IMR-90 (cell line): ENCODE data around the gene PRKCH. TPM values are rescaled to one million over a fixed set of nuclear protein-coding genes. Genes with fewer than 3 reads are reported as not detected.
A peak's percentile ranks its signal among the peaks of the same experiment; 100 is the strongest.

Experiments used
- ATAC-seq: fragments of 200-7000 bp; cut with Tn5 transposase; 2 replicates; pipeline ENCODE4 v1.9.1; 2020; ENCODE audit warnings: low read depth, mild to moderate bottlenecking, moderate library complexity
- BruUV-seq: library from RNA; stranded (reverse); fragments of 400-500 nt; replicated peaks from 2 replicates; lab custom pipeline; 2021; lab: Mats Ljungman, UMichigan
- CTCF ChIA-PET: fragments of 300-600 bp; formaldehyde crosslinking; extraction: SDS; loops from one replicate; lab custom pipeline; 2021; ENCODE audit warnings: antibody characterized with exemption; lab: Yijun Ruan, JAX
- POLR2A ChIA-PET: fragments of 300-600 bp; sonication (Branson Sonifier 250); formaldehyde crosslinking; loops from one replicate; lab custom pipeline; 2022; ENCODE audit warnings: antibody characterized with exemption; ENCODE audit not compliant: unreplicated experiment; lab: Charles Lee
- DNase-seq: peaks from one replicate; pipeline ENCODE4 v3.0.0; 2013
- H2AFZ ChIP-seq: replicated peaks from 2 replicates; pipeline ENCODE3; 2013; ENCODE audit warnings: low read length, mild to moderate bottlenecking; ENCODE audit not compliant: poor library complexity
- H2AK5ac ChIP-seq: 2 replicates; pipeline ENCODE4 v1.6.1; 2013; ENCODE audit warnings: low read depth, low read length, inconsistent platforms
- H2AK9ac ChIP-seq: replicated peaks from 2 replicates; pipeline ENCODE3; 2013; ENCODE audit warnings: mild to moderate bottlenecking, low read depth, low read length, moderate library complexity; ENCODE audit not compliant: poor library complexity
- H2BK120ac ChIP-seq: 2 replicates; pipeline ENCODE4 v1.6.1; 2013; ENCODE audit warnings: low read depth, low read length, inconsistent platforms
- H2BK15ac ChIP-seq: 3 replicates; pipeline ENCODE4 v1.6.1; 2013; ENCODE audit warnings: low read depth, low read length, inconsistent platforms
- H2BK20ac ChIP-seq: 2 replicates; pipeline ENCODE4 v1.6.1; 2013; ENCODE audit warnings: low read depth, mild to moderate bottlenecking, inconsistent platforms, low read length, moderate library complexity
- H2BK5ac ChIP-seq: 2 replicates; pipeline ENCODE4 v1.6.1; 2013; ENCODE audit warnings: mild to moderate bottlenecking, low read depth, low read length, inconsistent platforms; ENCODE audit not compliant: poor library complexity, severe bottlenecking
- H3K14ac ChIP-seq: replicated peaks from 2 replicates; pipeline ENCODE4 v1.6.1; 2013; ENCODE audit warnings: low read depth, low read length, inconsistent platforms
- H3K18ac ChIP-seq: 2 replicates; pipeline ENCODE4 v1.6.1; 2013; ENCODE audit warnings: low read depth, low read length, control low read depth
- H3K23ac ChIP-seq: 2 replicates; pipeline ENCODE4 v1.6.1; 2013; ENCODE audit warnings: low read depth, low read length, inconsistent platforms
- H3K27ac ChIP-seq: 2 replicates; pipeline ENCODE4 v1.5.1; 2013; ENCODE audit warnings: mild to moderate bottlenecking, control low read depth, low read length; ENCODE audit not compliant: insufficient read depth
- H3K27me3 ChIP-seq: 2 replicates; pipeline ENCODE4 v1.6.1; 2013; ENCODE audit warnings: low read length; ENCODE audit not compliant: control insufficient read depth, insufficient read depth
- H3K36me3 ChIP-seq: 2 replicates; pipeline ENCODE4 v1.6.1; 2013; ENCODE audit warnings: low read length, mixed read lengths; ENCODE audit not compliant: control insufficient read depth, insufficient read depth
- H3K4ac ChIP-seq: 2 replicates; pipeline ENCODE4 v1.6.1; 2013; ENCODE audit warnings: low read depth, low read length, inconsistent platforms
- H3K4me1 ChIP-seq: 2 replicates; pipeline ENCODE4 v1.6.1; 2013; ENCODE audit warnings: low read length, mixed read lengths; ENCODE audit not compliant: control insufficient read depth, insufficient read depth
- H3K4me2 ChIP-seq: 2 replicates; pipeline ENCODE4 v1.6.1; 2013; ENCODE audit warnings: low read depth, mild to moderate bottlenecking, control low read depth, low read length, moderate library complexity
- H3K4me3 ChIP-seq: 2 replicates; pipeline ENCODE4 v1.5.1; 2013; ENCODE audit warnings: low read depth, mild to moderate bottlenecking, control low read depth, low read length, moderate library complexity; ENCODE audit not compliant: insufficient read depth
- H3K56ac ChIP-seq: 2 replicates; pipeline ENCODE4 v1.6.1; 2013; ENCODE audit warnings: low read length, inconsistent platforms; ENCODE audit not compliant: insufficient read depth; ENCODE audit errors: extremely low read depth
- H3K79me1 ChIP-seq, 2 experiments: 2 replicates each; pipeline ENCODE4 v1.6.1; 2013; ENCODE audit warnings: low read length in 2 of 2, inconsistent platforms in 1 of 2, low read depth in 1 of 2
- H3K9ac ChIP-seq: 2 replicates; pipeline ENCODE4 v1.6.1; 2013; ENCODE audit warnings: low read depth, low read length, control low read depth
- H3K9me1 ChIP-seq: 2 replicates; pipeline ENCODE4 v1.6.1; 2013; ENCODE audit warnings: low read length, inconsistent platforms; ENCODE audit not compliant: insufficient read depth
- H3K9me3 ChIP-seq: 2 replicates; pipeline ENCODE4 v1.6.1; 2013; ENCODE audit warnings: low read length; ENCODE audit not compliant: control insufficient read depth, insufficient read depth
- H4K20me1 ChIP-seq: 2 replicates; pipeline ENCODE4 v1.6.1; 2013; ENCODE audit warnings: low read length, inconsistent platforms; ENCODE audit not compliant: insufficient read depth
- H4K5ac ChIP-seq: 2 replicates; pipeline ENCODE4 v1.6.1; 2013; ENCODE audit warnings: mild to moderate bottlenecking, low read depth, low read length, control low read depth
- H4K8ac ChIP-seq, 2 experiments: 2 replicates each; pipeline ENCODE4 v1.6.1; 2013; ENCODE audit warnings: low read depth in 2 of 2, low read length in 2 of 2, control low read depth in 1 of 2, inconsistent platforms in 1 of 2
- H4K91ac ChIP-seq: 2 replicates; pipeline ENCODE4 v1.6.1; 2013; ENCODE audit warnings: low read depth, low read length, inconsistent platforms; ENCODE audit not compliant: insufficient read depth
- BHLHE40 ChIP-seq: fragments of 150-350 bp; IDR thresholded peaks from 2 replicates; pipeline ENCODE4 v1.6.1; 2016; ENCODE audit warnings: mild to moderate bottlenecking, low read depth, low read length
- CEBPB ChIP-seq: IDR thresholded peaks from 2 replicates; pipeline ENCODE4 v1.6.1; 2012; ENCODE audit warnings: low read depth, low read length, improper control_type of control experiment
- CHD1 ChIP-seq: IDR thresholded peaks from 2 replicates; pipeline ENCODE4 v1.6.1; 2012; ENCODE audit warnings: low read depth, low read length, improper control_type of control experiment
- CTCF ChIP-seq: conservative IDR thresholded peaks from 2 replicates; pipeline ENCODE4 v1.5.1; 2012; ENCODE audit warnings: mild to moderate bottlenecking, low read depth, low read length, improper control_type of control experiment
- FOS ChIP-seq: fragments of 150-350 bp; IDR thresholded peaks from 2 replicates; pipeline ENCODE4 v1.6.1; 2016; ENCODE audit warnings: low read depth, low read length
- MAFK ChIP-seq: IDR thresholded peaks from 2 replicates; pipeline ENCODE4 v1.6.1; 2012; ENCODE audit warnings: low read depth, low read length, improper control_type of control experiment
- MAZ ChIP-seq: IDR thresholded peaks from 2 replicates; pipeline ENCODE4 v1.6.1; 2012; ENCODE audit warnings: low read depth, mild to moderate bottlenecking, low read length, improper control_type of control experiment, moderate library complexity, borderline replicate concordance
- MXI1 ChIP-seq: IDR thresholded peaks from 2 replicates; pipeline ENCODE4 v1.6.1; 2012; ENCODE audit warnings: low read depth, mild to moderate bottlenecking, low read length, moderate library complexity, borderline replicate concordance
- NFE2L2 ChIP-seq: fragments of 150-350 bp; IDR thresholded peaks from 2 replicates; pipeline ENCODE4 v1.6.1; 2016; ENCODE audit warnings: low read depth, mild to moderate bottlenecking, low read length
- POLR2A ChIP-seq: IDR thresholded peaks from 2 replicates; pipeline ENCODE4 v1.6.1; 2012; ENCODE audit warnings: mild to moderate bottlenecking, low read depth, low read length
- RAD21 ChIP-seq: IDR thresholded peaks from 2 replicates; pipeline ENCODE4 v1.6.1; 2012; ENCODE audit warnings: low read length, improper control_type of control experiment
- RCOR1 ChIP-seq: IDR thresholded peaks from 2 replicates; pipeline ENCODE4 v1.6.1; 2012; ENCODE audit warnings: mild to moderate bottlenecking, low read length, improper control_type of control experiment; ENCODE audit not compliant: insufficient replicate concordance
- RFX5 ChIP-seq: IDR thresholded peaks from 2 replicates; pipeline ENCODE4 v1.8.0; 2012; ENCODE audit warnings: low read depth, mild to moderate bottlenecking, low read length, moderate library complexity
- SMC3 ChIP-seq: fragments of 150-350 bp; IDR thresholded peaks from 2 replicates; pipeline ENCODE4 v1.6.1; 2016; ENCODE audit warnings: low read depth, mild to moderate bottlenecking, antibody characterized with exemption, low read length, moderate library complexity
- USF2 ChIP-seq: fragments of 150-350 bp; IDR thresholded peaks from 2 replicates; pipeline ENCODE4 v1.6.1; 2017; ENCODE audit warnings: mild to moderate bottlenecking, antibody characterized with exemption, low read length, low read depth
- WGBS, 2 experiments: methylation state at CpG; one replicate each; pipeline versions ENCODE4 v1.1.5 to v1.1.7; 2013; ENCODE audit warnings: missing lambda C conversion rate in 2 of 2; ENCODE audit not compliant: insufficient read length in 1 of 2; ENCODE audit errors: extremely low coverage in 2 of 2; 5-methylcytosine and 5-hydroxymethylcytosine counted together
- dilution Hi-C: fragments of 300-500 bp; cut with HindIII; formaldehyde crosslinking; loops from one replicate; pipeline ENCODE4 v1.14.3; 2018; ENCODE audit warnings: low sequenced_read_pairs; ENCODE audit not compliant: unreplicated experiment
- in situ Hi-C: fragments of 300-500 bp; cut with MboI; formaldehyde crosslinking; loops from 3 replicates; pipeline ENCODE4 v1.14.3; 2019; ENCODE audit warnings: low sequenced_read_pairs, inconsistent platforms, mixed read lengths
- intact Hi-C: fragments of 100-400 bp; cut with micrococcal nuclease; formaldehyde crosslinking; loops from 2 replicates; pipeline ENCODE4 v1.10.0; 2022
- polyA plus RNA-seq, 3 experiments: library from polyadenylated mRNA; depleted of rRNA; stranded (reverse); fragments of >200 nt; gene quantifications; 2 replicates each; pipeline ENCODE4 v1.2.3, GENCODE V29; 2012; ENCODE audit warnings: low replicate concordance in 1 of 3
- total RNA-seq: library from RNA; depleted of rRNA; stranded (reverse); fragments of >200 nt; gene quantifications from 2 replicates; pipeline ENCODE4 v1.2.3, GENCODE V29; 2012
- TF ChIP-seq, protein P1 (sequence below): fragments of 150-350 bp; IDR thresholded peaks from 2 replicates; pipeline ENCODE4 v1.6.1; 2016; ENCODE audit warnings: low read depth, mild to moderate bottlenecking, low read length, moderate library complexity, borderline replicate concordance

Gene PRKCH
- total and polyA plus RNA-seq, 2 of the 4 experiments (the other 2 are of a cell fraction): 1.6 to 2.3 TPM

- Histone ChIP-seq H2AK5ac (peak overlapping the region; percentile 94), H3K27me3 (no peaks in the 10 kb centered on the region), H3K18ac (peak overlapping the region; percentile 44), H4K8ac (peak overlapping the region; percentile 1 to 89; a peak in 2 of 4 replicates), H3K23ac (no peak overlapping the region), H3K79me1 (peaks cover 2 to 26% of the 10 kb centered on the region in 2 experiments; a peak in 3 of 4 replicates), H3K4me3 (no peak overlapping the region), H2AK9ac (no peak overlapping the region), H3K27ac (peak overlapping the region; percentile 100), H3K9me3 (no peaks in the 10 kb centered on the region), H4K91ac (peak overlapping the region; percentile 81), H4K5ac (peak overlapping the region; percentile 70; the same call in 1 of the 2 replicates), H3K36me3 (no peaks in the 10 kb centered on the region), H2BK5ac (peak overlapping the region; percentile 12), H4K20me1 (no peaks in the 10 kb centered on the region), H3K4ac (peak overlapping the region; percentile 61), H3K14ac (peak overlapping the region; percentile 72; the same call in 1 of the 2 replicates), H2BK15ac (peak overlapping the region; percentile 98), H2BK20ac (peak overlapping the region; percentile 84; the same call in 1 of the 2 replicates), H2AFZ (no peak overlapping the region), H2BK120ac (peak overlapping the region; percentile 85), H3K4me1 (peaks cover 31% of the 10 kb centered on the region), H3K4me2 (no peak overlapping the region), H3K9me1 (peaks cover 25% of the 10 kb centered on the region), H3K56ac (no peak overlapping the region), H3K9ac (no peak overlapping the region)
- CTCF ChIA-PET: no interaction called here
- 100% methylated on average over 3 of the region's 6 CpGs; no CpG with 5 or more reads in 1 of the 2 experiments for WGBS, 2 experiments
- TF ChIP-seq RFX5: no peak
- TF ChIP-seq, protein P1, sequence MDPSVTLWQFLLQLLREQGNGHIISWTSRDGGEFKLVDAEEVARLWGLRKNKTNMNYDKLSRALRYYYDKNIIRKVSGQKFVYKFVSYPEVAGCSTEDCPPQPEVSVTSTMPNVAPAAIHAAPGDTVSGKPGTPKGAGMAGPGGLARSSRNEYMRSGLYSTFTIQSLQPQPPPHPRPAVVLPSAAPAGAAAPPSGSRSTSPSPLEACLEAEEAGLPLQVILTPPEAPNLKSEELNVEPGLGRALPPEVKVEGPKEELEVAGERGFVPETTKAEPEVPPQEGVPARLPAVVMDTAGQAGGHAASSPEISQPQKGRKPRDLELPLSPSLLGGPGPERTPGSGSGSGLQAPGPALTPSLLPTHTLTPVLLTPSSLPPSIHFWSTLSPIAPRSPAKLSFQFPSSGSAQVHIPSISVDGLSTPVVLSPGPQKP: no peak
- TF ChIP-seq MAZ: no peak
- TF ChIP-seq MXI1: no peak
- TF ChIP-seq CEBPB: no peak
- TF ChIP-seq POLR2A: no peak
- no peak for TF ChIP-seq SMC3
- TF ChIP-seq BHLHE40: no peak
- no peak for TF ChIP-seq NFE2L2
- TF ChIP-seq RCOR1: no peak
- no peak for TF ChIP-seq CHD1
- no peak for TF ChIP-seq USF2
- no peak for TF ChIP-seq CTCF
- TF ChIP-seq MAFK: no peak
- no peak for TF ChIP-seq FOS
- no peak for TF ChIP-seq RAD21
- dilution Hi-C loops: no loop called here
- intact Hi-C loops: loop anchor here (5.0 kb wide), 1 partner anchor 48 kb away; no protein-coding TSS in a partner anchor
- BruUV-seq: no TSS peak
- ATAC-seq: no peak
- POLR2A ChIA-PET: no interaction called here
- no peak for DNase-seq
- in situ Hi-C loops: no loop called here
Observed at GRCh38 chr14:61478971-61479473, 157.6 kb downstream of the PRKCH start.
